Mesenchymal stem cell (in vitro differentiated cells and primary cell): ENCODE data around the gene PRKACA.
"Not testable (repeated sequence)": the region's sequence is repeated elsewhere in the genome, so short reads cannot be mapped to it uniquely, and the experiment has no call there.

Source experiments
- DNase-seq: peaks from one replicate; pipeline ENCODE4 v3.0.0-alpha.2; 2013
- H2AFZ ChIP-seq: one replicate; pipeline ENCODE4 v1.6.1; 2013; ENCODE audit warnings: low read depth, mild to moderate bottlenecking, control low read depth, inconsistent platforms, low read length, moderate library complexity
- H2AK5ac ChIP-seq: 2 replicates; pipeline ENCODE4 v1.6.1; 2013; ENCODE audit warnings: low read length, moderate library complexity, mild to moderate bottlenecking, inconsistent platforms; ENCODE audit not compliant: severe bottlenecking
- H2BK120ac ChIP-seq: one replicate; pipeline ENCODE4 v1.6.1; 2013; ENCODE audit warnings: low read depth, mild to moderate bottlenecking, inconsistent platforms, low read length, moderate library complexity
- H2BK12ac ChIP-seq, 2 experiments: one replicate each; pipeline ENCODE4 v1.6.1; 2013; ENCODE audit warnings: inconsistent platforms in 2 of 2, low read length in 2 of 2, mild to moderate bottlenecking in 2 of 2, moderate library complexity in 2 of 2, control low read depth in 1 of 2
- H2BK15ac ChIP-seq: one replicate; pipeline ENCODE4 v1.6.1; 2013; ENCODE audit warnings: mild to moderate bottlenecking, low read depth, inconsistent platforms; ENCODE audit not compliant: poor library complexity, severe bottlenecking
- H2BK5ac ChIP-seq: 2 replicates; pipeline ENCODE4 v1.6.1; 2013; ENCODE audit warnings: low read depth, mild to moderate bottlenecking, low read length, control low read depth, inconsistent platforms; ENCODE audit not compliant: poor library complexity, severe bottlenecking
- H3K14ac ChIP-seq, 2 experiments: one replicate each; pipeline ENCODE4 v1.6.1; 2013; ENCODE audit warnings: inconsistent platforms in 2 of 2, low read length in 2 of 2, control low read depth in 1 of 2, mild to moderate bottlenecking in 1 of 2, moderate library complexity in 1 of 2
- H3K18ac ChIP-seq, 2 experiments: one replicate each; pipeline ENCODE4 v1.6.1; 2013; ENCODE audit warnings: inconsistent platforms in 2 of 2, low read length in 2 of 2, control low read depth in 1 of 2, low read depth in 1 of 2, mild to moderate bottlenecking in 1 of 2
- H3K23ac ChIP-seq, 2 experiments: one replicate each; pipeline ENCODE4 v1.6.1; 2013; ENCODE audit warnings: inconsistent platforms in 2 of 2, low read length in 2 of 2, mild to moderate bottlenecking in 2 of 2, moderate library complexity in 2 of 2, control low read depth in 1 of 2
- H3K27ac ChIP-seq: 2 replicates; pipeline ENCODE4 v1.5.1; 2013; ENCODE audit warnings: mild to moderate bottlenecking, moderate library complexity, low read length, control low read depth, inconsistent platforms; ENCODE audit not compliant: poor library complexity, severe bottlenecking
- H3K27me3 ChIP-seq, 2 experiments: 2 replicates each; pipeline versions ENCODE4 v1.6.1 to v1.7.0; 2013; ENCODE audit warnings: low read length in 2 of 2, mild to moderate bottlenecking in 2 of 2, moderate library complexity in 2 of 2, control low read depth in 1 of 2, inconsistent platforms in 1 of 2; ENCODE audit not compliant: control insufficient read depth in 1 of 2, insufficient read depth in 1 of 2
- H3K36me3 ChIP-seq, 2 experiments: 2 replicates each; pipeline versions ENCODE4 v1.6.1 to v1.7.0; 2013; ENCODE audit warnings: low read length in 2 of 2, control low read depth in 1 of 2, inconsistent platforms in 1 of 2, low read depth in 1 of 2, mild to moderate bottlenecking in 1 of 2; ENCODE audit not compliant: insufficient read depth in 2 of 2, control insufficient read depth in 1 of 2
- H3K4ac ChIP-seq, 2 experiments: one replicate each; pipeline ENCODE4 v1.6.1; 2013; ENCODE audit warnings: inconsistent platforms in 2 of 2, low read length in 2 of 2, mild to moderate bottlenecking in 2 of 2, moderate library complexity in 2 of 2, control low read depth in 1 of 2, low read depth in 1 of 2
- H3K4me1 ChIP-seq: 2 replicates; pipeline ENCODE4 v1.6.1; 2013; ENCODE audit warnings: low read depth, low read length, control low read depth; ENCODE audit not compliant: control insufficient read depth, insufficient read depth
- H3K4me2 ChIP-seq: 2 replicates; pipeline ENCODE4 v1.6.1; 2013; ENCODE audit warnings: low read length, mild to moderate bottlenecking, inconsistent platforms; ENCODE audit not compliant: poor library complexity, severe bottlenecking
- H3K4me3 ChIP-seq, 2 experiments: 2 replicates each; pipeline versions ENCODE4 v1.5.1 to v1.7.0; 2013; ENCODE audit warnings: low read length in 2 of 2, mild to moderate bottlenecking in 2 of 2, control low read depth in 1 of 2, low read depth in 1 of 2; ENCODE audit not compliant: insufficient read depth in 1 of 2
- H3K79me1 ChIP-seq: replicated peaks from 2 replicates; pipeline ENCODE4 v1.6.1; 2013; ENCODE audit warnings: mild to moderate bottlenecking, control low read depth, low read length, inconsistent platforms; ENCODE audit not compliant: poor library complexity, severe bottlenecking
- H3K9ac ChIP-seq: 2 replicates; pipeline ENCODE4 v1.7.0; 2013; ENCODE audit warnings: mild to moderate bottlenecking, low read length, moderate library complexity
- H3K9me3 ChIP-seq: 2 replicates; pipeline ENCODE4 v1.7.0; 2013; ENCODE audit warnings: mild to moderate bottlenecking, low read length; ENCODE audit not compliant: control insufficient read depth
- H4K8ac ChIP-seq: one replicate; pipeline ENCODE4 v1.6.1; 2013; ENCODE audit warnings: inconsistent platforms, mild to moderate bottlenecking, low read length, moderate library complexity
- H4K91ac ChIP-seq: one replicate; pipeline ENCODE4 v1.6.1; 2013; ENCODE audit warnings: mild to moderate bottlenecking, low read length, inconsistent platforms
- WGBS: methylation state at CpG from one replicate; pipeline ENCODE4 v1.1.7; 2013; ENCODE audit warnings: mixed read lengths; 5-methylcytosine and 5-hydroxymethylcytosine counted together

PRKACA gene

GRCh38 chr19:14052470-14052869 lies 65.1 kb downstream of the PRKACA start:
- Histone ChIP-seq H3K4me1 (peaks cover 7% of the 10 kb centered on the region), H3K9me3 (peaks cover 3% of the 10 kb centered on the region), H2BK120ac (no peak overlapping the region), H3K9ac (no peak overlapping the region), H2BK12ac (no peak overlapping the region), H3K27ac (no peak overlapping the region), H3K4ac (no peak overlapping the region), H2BK15ac (no peak overlapping the region), H2BK5ac (no peak overlapping the region), H4K8ac (no peak overlapping the region), H4K91ac (no peak overlapping the region), H3K79me1 (no peaks in the 10 kb centered on the region), H2AK5ac (no peak overlapping the region), H3K27me3 (peaks cover 4 to 18% of the 10 kb centered on the region in 2 experiments), H3K18ac (no peak overlapping the region), H3K36me3 (peaks cover 0 to 14% of the 10 kb centered on the region in 2 experiments), H3K4me2 (no peak overlapping the region), H2AFZ (no peak overlapping the region), H3K14ac (no peak overlapping the region), H3K23ac (no peak overlapping the region), H3K4me3 (no peak overlapping the region)
- WGBS = 93% methylated on average over 5 of the region's 6 CpGs
- DNase-seq = no peak

GRCh38 chr19:14051980-14052379 lies 65.6 kb downstream of the PRKACA start:
- Histone ChIP-seq H2BK120ac (no peak overlapping the region), H2BK15ac (no peak overlapping the region), H3K36me3 (peaks cover 0 to 14% of the 10 kb centered on the region in 2 experiments), H3K23ac (no peak overlapping the region), H3K4me3 (no peak overlapping the region), H3K9ac (no peak overlapping the region), H3K18ac (no peak overlapping the region), H3K14ac (no peak overlapping the region), H2AK5ac (no peak overlapping the region), H3K27me3 (peaks cover 4 to 18% of the 10 kb centered on the region in 2 experiments), H2BK12ac (no peak overlapping the region), H4K91ac (no peak overlapping the region), H2AFZ (no peak overlapping the region), H4K8ac (no peak overlapping the region), H2BK5ac (no peak overlapping the region), H3K4ac (no peak overlapping the region), H3K4me1 (peaks cover 2% of the 10 kb centered on the region), H3K4me2 (no peak overlapping the region), H3K27ac (no peak overlapping the region), H3K79me1 (no peaks in the 10 kb centered on the region), H3K9me3 (peaks cover 3% of the 10 kb centered on the region)
- DNase-seq = no peak
- 89% methylated on average over 9 of the region's 9 CpGs for WGBS

GRCh38 chr19:14050961-14051360 lies 66.6 kb downstream of the PRKACA start:
- H3K4me1 ChIP-seq, H3K18ac ChIP-seq, DNase-seq, H3K27me3 ChIP-seq, H3K27ac ChIP-seq, H3K9me3 ChIP-seq, H2AK5ac ChIP-seq, H2BK12ac ChIP-seq, H2BK120ac ChIP-seq, H3K23ac ChIP-seq, H3K79me1 ChIP-seq, H3K9ac ChIP-seq, H3K4ac ChIP-seq, H4K8ac ChIP-seq, H2BK5ac ChIP-seq, H2AFZ ChIP-seq, H4K91ac ChIP-seq, H2BK15ac ChIP-seq, H3K4me2 ChIP-seq, H3K14ac ChIP-seq, H3K4me3 ChIP-seq: not testable (repeated sequence)
- WGBS = 90% methylated on average over 10 of the region's 11 CpGs
- H3K36me3 ChIP-seq = peaks cover 0 to 19% of the 10 kb centered on the region in 2 experiments

GRCh38 chr19:14050512-14050911 lies 67.0 kb downstream of the PRKACA start:
- no peak overlapping the region for H2BK120ac ChIP-seq
- DNase-seq = no peak
- WGBS = 98% methylated on average over 4 of the region's 4 CpGs
- H3K79me1 ChIP-seq = no peaks in the 10 kb centered on the region
- H3K27ac ChIP-seq = no peak overlapping the region
- H3K36me3 ChIP-seq = peaks cover 0 to 19% of the 10 kb centered on the region in 2 experiments
- no peak overlapping the region for H3K4ac ChIP-seq
- no peak overlapping the region for H2AK5ac ChIP-seq
- H3K4me2 ChIP-seq = no peak overlapping the region
- no peak overlapping the region for H3K9ac ChIP-seq
- H3K27me3 ChIP-seq = peaks cover 4 to 8% of the 10 kb centered on the region in 2 experiments
- no peak overlapping the region for H3K23ac ChIP-seq
- no peak overlapping the region for H3K14ac ChIP-seq
- peaks cover 4% of the 10 kb centered on the region for H3K4me1 ChIP-seq
- no peak overlapping the region for H2BK15ac ChIP-seq
- no peak overlapping the region for H4K8ac ChIP-seq
- peaks cover 3% of the 10 kb centered on the region for H3K9me3 ChIP-seq
- no peak overlapping the region for H3K18ac ChIP-seq
- H2AFZ ChIP-seq = no peak overlapping the region
- no peak overlapping the region for H4K91ac ChIP-seq
- no peak overlapping the region for H2BK5ac ChIP-seq
- H3K4me3 ChIP-seq = no peak overlapping the region
- no peak overlapping the region for H2BK12ac ChIP-seq
